Inflammatory macrophage treated with lipopolysaccharide for 1 hour (primary cell): Measurements from ENCODE around the gene SEMA3A.

ENCODE experiments used
- DNase-seq, 2 donors: peaks; one replicate each; pipeline ENCODE4 v3.0.0-alpha.2; 2020 to 2022

The SEMA3A gene

GRCh38 chr7:83913174-83913573 lies 281.4 kb downstream of the SEMA3A start:
- no peak for DNase-seq

- DNase-seq, result peak; percentile 53 to 69
Observed at GRCh38 chr7:83908526-83908925, 286.1 kb downstream of the SEMA3A start.
